ENCODE results near the gene FOXP1.

The FOXP1 gene

DNA sequence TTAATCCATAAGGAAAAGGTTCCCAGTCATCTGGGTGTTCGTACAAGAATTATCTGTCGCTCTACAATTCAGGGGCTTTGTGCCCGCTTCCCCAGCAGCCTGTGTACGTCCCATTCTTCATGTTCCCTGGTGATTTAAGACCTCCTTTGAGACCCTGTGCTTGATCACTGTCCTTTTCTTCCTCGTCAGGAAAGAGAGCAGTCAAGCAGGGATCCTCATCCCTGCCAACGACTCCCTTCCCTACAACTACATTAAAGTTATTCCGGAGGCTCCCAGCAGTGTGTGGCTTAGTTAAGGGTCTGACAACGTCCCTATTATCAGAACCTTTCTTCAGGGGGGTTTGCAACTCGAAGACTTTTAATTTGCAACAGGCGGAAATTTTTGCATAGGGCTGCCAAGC is 175.7 kb downstream of the FOXP1 start:
- Mint-ChIP-seq H3K4me1 (peaks cover 17% of the 10 kb centered on the region), H3K9me3 (no peaks in the 10 kb centered on the region), H3K4me3 (peak overlapping the region; percentile 18 to 71 (median 53)), H3K27ac (peak overlapping the region; percentile 61 to 83 (median 74)), H3K36me3 (ENCODE audit: low read depth) (no peaks in the 10 kb centered on the region), H3K27me3 (ENCODE audit: low read depth) (no peaks in the 10 kb centered on the region)
- TF ChIP-seq, protein P1, sequence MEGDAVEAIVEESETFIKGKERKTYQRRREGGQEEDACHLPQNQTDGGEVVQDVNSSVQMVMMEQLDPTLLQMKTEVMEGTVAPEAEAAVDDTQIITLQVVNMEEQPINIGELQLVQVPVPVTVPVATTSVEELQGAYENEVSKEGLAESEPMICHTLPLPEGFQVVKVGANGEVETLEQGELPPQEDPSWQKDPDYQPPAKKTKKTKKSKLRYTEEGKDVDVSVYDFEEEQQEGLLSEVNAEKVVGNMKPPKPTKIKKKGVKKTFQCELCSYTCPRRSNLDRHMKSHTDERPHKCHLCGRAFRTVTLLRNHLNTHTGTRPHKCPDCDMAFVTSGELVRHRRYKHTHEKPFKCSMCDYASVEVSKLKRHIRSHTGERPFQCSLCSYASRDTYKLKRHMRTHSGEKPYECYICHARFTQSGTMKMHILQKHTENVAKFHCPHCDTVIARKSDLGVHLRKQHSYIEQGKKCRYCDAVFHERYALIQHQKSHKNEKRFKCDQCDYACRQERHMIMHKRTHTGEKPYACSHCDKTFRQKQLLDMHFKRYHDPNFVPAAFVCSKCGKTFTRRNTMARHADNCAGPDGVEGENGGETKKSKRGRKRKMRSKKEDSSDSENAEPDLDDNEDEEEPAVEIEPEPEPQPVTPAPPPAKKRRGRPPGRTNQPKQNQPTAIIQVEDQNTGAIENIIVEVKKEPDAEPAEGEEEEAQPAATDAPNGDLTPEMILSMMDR (IDR thresholded peaks at IDR 0.05; ENCODE audit: unreplicated experiment in 3 of 3), result no peak

DNA sequence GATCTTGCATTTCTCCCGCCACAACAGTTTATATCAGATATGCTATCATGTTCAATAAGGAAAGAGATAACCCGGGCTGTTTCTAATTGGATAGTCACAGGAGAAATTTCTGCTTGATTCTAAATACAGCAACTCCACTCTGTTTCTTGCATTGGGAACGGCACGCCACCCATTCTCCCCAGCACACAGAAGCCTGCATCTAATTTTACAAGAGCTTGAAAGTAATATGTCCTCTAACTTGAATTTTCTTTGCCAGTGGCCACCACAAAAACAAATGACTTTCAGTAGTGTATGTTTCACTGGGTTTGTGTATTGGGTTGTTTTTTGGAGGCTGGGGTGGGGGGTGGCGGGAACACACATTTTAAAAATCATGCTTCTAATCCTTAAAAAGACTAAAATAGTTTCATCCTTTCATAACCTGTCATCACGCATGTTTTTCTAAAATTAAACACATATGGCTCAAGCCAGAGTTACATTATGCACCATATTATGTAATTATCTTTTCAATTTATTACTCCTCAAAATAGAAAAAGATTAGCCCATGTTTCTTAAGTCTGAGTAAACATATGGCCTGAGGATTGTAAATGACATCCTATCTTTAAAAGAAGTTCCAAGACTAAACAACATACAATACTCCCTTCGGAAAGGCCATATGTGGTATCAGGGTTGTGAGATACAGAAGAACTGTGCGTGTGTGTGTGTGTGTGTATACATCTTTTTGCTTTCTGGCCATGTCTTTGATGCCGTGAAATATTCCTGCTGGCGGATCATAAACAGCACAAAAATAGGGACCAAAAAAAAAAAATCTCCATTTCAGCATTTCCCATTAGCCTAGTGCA is 176.3 kb downstream of the FOXP1 start:
- Mint-ChIP-seq H3K9me3 (no peaks in the 10 kb centered on the region), H3K4me3 (peak overlapping the region in 2 of 3 experiments; percentile 19 to 71), H3K27me3 (ENCODE audit: low read depth) (no peaks in the 10 kb centered on the region), H3K4me1 (peaks cover 17% of the 10 kb centered on the region), H3K36me3 (ENCODE audit: low read depth) (no peaks in the 10 kb centered on the region), H3K27ac (peak overlapping the region; percentile 61 to 83 (median 74))
- TF ChIP-seq, protein P1 (IDR thresholded peaks at IDR 0.05; ENCODE audit: unreplicated experiment in 3 of 3), result no peak

DNA sequence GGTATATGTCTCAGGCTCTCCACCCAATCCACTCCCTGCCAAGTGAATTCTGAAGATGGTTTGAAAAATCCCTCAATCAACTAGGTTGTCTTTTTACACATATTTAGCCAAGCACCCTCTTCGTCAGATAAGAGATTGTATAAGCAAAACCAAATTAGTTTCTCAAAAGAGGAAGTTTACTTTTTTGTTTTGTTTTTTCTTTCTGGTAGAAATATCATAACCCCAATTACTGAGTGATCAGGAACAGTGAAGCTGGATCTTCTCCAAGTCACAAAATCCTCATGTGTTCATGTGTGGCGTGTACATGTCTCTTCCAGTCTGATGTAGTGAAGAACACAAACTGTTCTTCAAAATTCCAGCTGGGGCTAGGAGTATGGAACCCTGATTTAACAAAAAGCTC is 180.6 kb downstream of the FOXP1 start:
- TF ChIP-seq, protein P1 (IDR thresholded peaks at IDR 0.05; ENCODE audit: unreplicated experiment in 3 of 3), result no peak

DNA sequence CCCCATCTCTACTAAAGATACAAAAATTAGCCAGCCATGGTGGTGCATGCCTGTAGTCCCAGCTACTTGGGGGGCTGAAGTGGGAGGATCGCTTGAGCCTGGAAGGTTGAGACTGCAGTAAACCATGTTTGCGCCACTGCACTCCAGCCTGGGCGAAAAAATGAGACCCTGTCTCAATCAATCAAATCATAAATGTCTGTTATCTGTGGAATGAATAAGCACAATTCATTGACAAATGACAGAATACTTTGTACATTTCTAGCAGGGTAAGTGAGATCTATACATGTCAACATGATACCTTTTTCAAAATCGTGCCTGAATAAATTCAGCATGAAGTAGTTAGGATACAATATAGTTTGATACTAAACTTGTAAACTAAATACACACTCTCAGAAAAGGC is 181.2 kb downstream of the FOXP1 start:
- Mint-ChIP-seq H3K9me3 (no peaks in the 10 kb centered on the region), H3K27ac (no peak overlapping the region), H3K4me1 (peaks cover 37% of the 10 kb centered on the region), H3K4me3 (no peak overlapping the region), H3K27me3 (ENCODE audit: low read depth) (peaks cover 10% of the 10 kb centered on the region), H3K36me3 (ENCODE audit: low read depth) (no peaks in the 10 kb centered on the region)
- TF ChIP-seq, protein P1 (IDR thresholded peaks at IDR 0.05; ENCODE audit: unreplicated experiment in 3 of 3), result no peak

More for the DNA sequence above, 180.6 kb downstream of the FOXP1 start:
- peaks cover 37% of the 10 kb centered on the region for H3K4me1 Mint-ChIP-seq
- no peaks in the 10 kb centered on the region for H3K9me3 Mint-ChIP-seq
- H3K4me3 Mint-ChIP-seq, result no peak overlapping the region
- H3K36me3 Mint-ChIP-seq (ENCODE audit: low read depth), result no peaks in the 10 kb centered on the region
- H3K27ac Mint-ChIP-seq, result no peak overlapping the region
- peaks cover 10% of the 10 kb centered on the region for H3K27me3 Mint-ChIP-seq (ENCODE audit: low read depth)

DNA sequence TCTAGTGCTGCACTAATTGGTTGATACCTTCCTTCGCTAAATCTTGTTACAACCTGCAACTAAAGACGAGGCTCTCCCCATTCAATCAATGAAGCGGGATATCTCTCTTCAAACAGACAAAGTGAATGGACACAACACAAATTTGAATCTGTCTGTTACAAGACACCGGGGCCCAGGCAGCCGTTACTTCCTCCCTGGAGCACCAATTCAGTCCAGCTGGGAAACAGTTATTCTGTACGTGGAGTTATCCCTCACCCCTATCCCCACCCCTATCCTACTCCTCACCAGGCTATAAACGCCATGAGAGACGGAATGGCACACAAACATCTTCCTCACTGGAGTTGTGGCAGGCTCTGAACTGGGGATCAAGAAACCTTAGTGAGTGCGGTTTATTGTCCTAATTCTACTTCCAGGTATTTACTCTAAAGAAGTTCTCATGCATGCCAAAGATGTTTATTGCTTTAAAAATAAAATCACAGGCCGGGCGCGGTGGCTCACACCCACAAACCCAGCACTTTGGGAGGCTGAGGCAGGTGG is 181.8 kb downstream of the FOXP1 start:
- no peak overlapping the region for H3K4me3 Mint-ChIP-seq
- H3K27me3 Mint-ChIP-seq (ENCODE audit: low read depth), result peaks cover 10% of the 10 kb centered on the region
- peak overlapping the region; percentile 1 to 48 (median 30) for H3K27ac Mint-ChIP-seq
- H3K4me1 Mint-ChIP-seq, result peaks cover 34% of the 10 kb centered on the region
- TF ChIP-seq, protein P1 (IDR thresholded peaks at IDR 0.05; ENCODE audit: unreplicated experiment in 3 of 3), result no peak
- H3K36me3 Mint-ChIP-seq (ENCODE audit: low read depth), result no peaks in the 10 kb centered on the region
- no peaks in the 10 kb centered on the region for H3K9me3 Mint-ChIP-seq
